HepG2 (cell line): Measurements from ENCODE around the gene NAALADL1.

Source experiments
- NR2C2 ChIP-seq: sonication (generic); formaldehyde crosslinking; IDR thresholded peaks from 2 replicates; pipeline ENCODE4 v1.4.0; 2020; ENCODE audit warnings: missing genetic modification reagents, mild to moderate bottlenecking, moderate library complexity, borderline replicate concordance
- TF ChIP-seq, protein P1 (sequence below): sonication (generic); formaldehyde crosslinking; IDR thresholded peaks from 2 replicates; pipeline ENCODE4 v1.5.0; 2020; ENCODE audit warnings: mild to moderate bottlenecking, missing genetic modification reagents, moderate library complexity

DNA sequence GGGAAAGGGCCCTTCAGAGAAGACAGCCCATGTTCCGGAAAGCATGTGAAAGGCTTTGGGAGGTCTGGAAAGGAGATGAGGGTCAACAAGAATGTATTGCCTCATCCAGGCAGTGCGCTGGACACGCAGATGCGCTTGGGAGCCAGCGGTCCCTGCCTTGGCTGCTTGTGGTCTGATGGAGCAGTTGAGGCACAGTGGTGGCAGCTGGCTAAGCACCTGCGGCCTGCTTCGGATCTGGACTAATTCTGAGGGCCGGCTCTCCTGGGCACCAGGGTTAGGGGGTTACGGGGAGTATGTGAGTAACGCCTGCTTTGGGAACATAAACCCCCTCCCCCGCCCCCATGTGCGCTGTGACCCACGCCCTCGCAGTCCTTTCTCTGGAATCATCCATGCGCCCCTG is 48.7 kb upstream of the NAALADL1 start:
- no peak for TF ChIP-seq NR2C2 (CRISPR knock-in tag)
- TF ChIP-seq, protein P1, sequence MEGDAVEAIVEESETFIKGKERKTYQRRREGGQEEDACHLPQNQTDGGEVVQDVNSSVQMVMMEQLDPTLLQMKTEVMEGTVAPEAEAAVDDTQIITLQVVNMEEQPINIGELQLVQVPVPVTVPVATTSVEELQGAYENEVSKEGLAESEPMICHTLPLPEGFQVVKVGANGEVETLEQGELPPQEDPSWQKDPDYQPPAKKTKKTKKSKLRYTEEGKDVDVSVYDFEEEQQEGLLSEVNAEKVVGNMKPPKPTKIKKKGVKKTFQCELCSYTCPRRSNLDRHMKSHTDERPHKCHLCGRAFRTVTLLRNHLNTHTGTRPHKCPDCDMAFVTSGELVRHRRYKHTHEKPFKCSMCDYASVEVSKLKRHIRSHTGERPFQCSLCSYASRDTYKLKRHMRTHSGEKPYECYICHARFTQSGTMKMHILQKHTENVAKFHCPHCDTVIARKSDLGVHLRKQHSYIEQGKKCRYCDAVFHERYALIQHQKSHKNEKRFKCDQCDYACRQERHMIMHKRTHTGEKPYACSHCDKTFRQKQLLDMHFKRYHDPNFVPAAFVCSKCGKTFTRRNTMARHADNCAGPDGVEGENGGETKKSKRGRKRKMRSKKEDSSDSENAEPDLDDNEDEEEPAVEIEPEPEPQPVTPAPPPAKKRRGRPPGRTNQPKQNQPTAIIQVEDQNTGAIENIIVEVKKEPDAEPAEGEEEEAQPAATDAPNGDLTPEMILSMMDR (CRISPR knock-in tag): no peak
